IPS-18c (cell line): ENCODE data around the gene NECTIN1.

Experiments
- H3K4me3 ChIP-seq: 2 replicates; pipeline ENCODE4 v1.7.0; 2013; ENCODE audit warnings: low read depth, mild to moderate bottlenecking, low read length, moderate library complexity; ENCODE audit not compliant: insufficient read depth
- H3K9me3 ChIP-seq: one replicate; pipeline ENCODE4 v1.6.1; 2013; ENCODE audit warnings: mild to moderate bottlenecking, low read length, moderate library complexity; ENCODE audit not compliant: control insufficient read depth, insufficient read depth

The NECTIN1 gene

GRCh38 chr11:119723243-119723951 lies 5.6 kb downstream of the NECTIN1 start:
- Histone ChIP-seq H3K9me3 (no peaks in the 10 kb centered on the region), H3K4me3 (no peak overlapping the region)

- H3K4me3 ChIP-seq = no peak overlapping the region
These were observed 6.7 kb downstream of the NECTIN1 start for GRCh38 chr11:119722281-119722794.

GRCh38 chr11:119721129-119722120 lies 7.6 kb downstream of the NECTIN1 start:
- H3K9me3 ChIP-seq = no peaks in the 10 kb centered on the region

More at GRCh38 chr11:119722281-119722794, 6.7 kb downstream of the NECTIN1 start:
- no peaks in the 10 kb centered on the region for H3K9me3 ChIP-seq

GRCh38 chr11:119720311-119720913 lies 8.6 kb downstream of the NECTIN1 start:
- Histone ChIP-seq H3K4me3 (no peak overlapping the region), H3K9me3 (no peaks in the 10 kb centered on the region)

More at GRCh38 chr11:119721129-119722120, 7.6 kb downstream of the NECTIN1 start:
- H3K4me3 ChIP-seq = no peak overlapping the region

- no peak overlapping the region for H3K4me3 ChIP-seq
These were observed 11.0 kb downstream of the NECTIN1 start for GRCh38 chr11:119717839-119718534.

GRCh38 chr11:119716582-119717498 lies 12.2 kb downstream of the NECTIN1 start:
- no peak overlapping the region for H3K4me3 ChIP-seq
- H3K9me3 ChIP-seq = no peaks in the 10 kb centered on the region

More at GRCh38 chr11:119717839-119718534, 11.0 kb downstream of the NECTIN1 start:
- H3K9me3 ChIP-seq = no peaks in the 10 kb centered on the region

- no peak overlapping the region for H3K4me3 ChIP-seq
These were observed 14.4 kb downstream of the NECTIN1 start for GRCh38 chr11:119714590-119714989.

GRCh38 chr11:119714189-119714588 lies 14.8 kb downstream of the NECTIN1 start:
- H3K4me3 ChIP-seq = no peak overlapping the region
- H3K9me3 ChIP-seq = no peaks in the 10 kb centered on the region

More at GRCh38 chr11:119714590-119714989, 14.4 kb downstream of the NECTIN1 start:
- H3K9me3 ChIP-seq = no peaks in the 10 kb centered on the region

GRCh38 chr11:119713359-119714040 lies 15.5 kb downstream of the NECTIN1 start:
- Histone ChIP-seq H3K9me3 (no peaks in the 10 kb centered on the region), H3K4me3 (no peak overlapping the region)

GRCh38 chr11:119712459-119713358 lies 16.3 kb downstream of the NECTIN1 start:
- Histone ChIP-seq H3K9me3 (no peaks in the 10 kb centered on the region), H3K4me3 (no peak overlapping the region)

GRCh38 chr11:119712006-119712405 lies 17.0 kb downstream of the NECTIN1 start:
- Histone ChIP-seq H3K9me3 (no peaks in the 10 kb centered on the region), H3K4me3 (no peak overlapping the region)

GRCh38 chr11:119711476-119711875 lies 17.5 kb downstream of the NECTIN1 start:
- H3K9me3 ChIP-seq = no peaks in the 10 kb centered on the region
- H3K4me3 ChIP-seq = no peak overlapping the region

- no peaks in the 10 kb centered on the region for H3K9me3 ChIP-seq
- no peak overlapping the region for H3K4me3 ChIP-seq
These were observed 18.6 kb downstream of the NECTIN1 start for GRCh38 chr11:119710417-119710816.

- H3K4me3 ChIP-seq = no peak overlapping the region
These were observed 19.2 kb downstream of the NECTIN1 start for GRCh38 chr11:119709638-119710346.

More at GRCh38 chr11:119709638-119710346, 19.2 kb downstream of the NECTIN1 start:
- H3K9me3 ChIP-seq = no peaks in the 10 kb centered on the region
